Hematopoietic multipotent progenitor cell treated with erythropoietin and hydrocortisone succinate and interleukin-3 and kit ligand, for 8 days (in vitro differentiated cells): ENCODE data around the gene GPC5.
"Not testable (repeated sequence)": the region's sequence is repeated elsewhere in the genome, so short reads cannot be mapped to it uniquely, and the experiment has no call there.

Experiments
- DNase-seq: peaks from one replicate; pipeline ENCODE4 v3.0.0-alpha.2; 2015

GPC5 gene

GRCh38 chr13:92612892-92613291, 1214.5 kb downstream of the GPC5 start:
- DNase-seq: no peak

DNA sequence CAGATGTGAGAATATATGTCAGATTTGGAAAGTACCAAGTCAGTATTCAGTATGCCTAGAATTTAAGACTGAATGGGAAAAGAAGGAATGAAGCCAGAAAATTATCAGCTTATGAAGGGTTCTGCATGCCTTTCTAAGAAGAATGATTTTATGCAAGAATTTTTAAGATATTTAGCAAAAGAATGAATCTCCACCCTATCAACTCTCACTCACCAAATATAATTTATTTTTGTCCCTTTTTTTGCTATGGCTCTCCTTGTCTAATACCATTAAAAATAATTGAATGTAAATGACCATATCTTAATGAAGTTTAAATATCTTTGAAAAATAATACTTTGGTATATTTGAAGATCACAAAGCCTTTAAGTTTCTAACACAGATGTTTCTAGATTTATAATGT, 1215.5 kb downstream of the GPC5 start:
- no peak for DNase-seq

DNA sequence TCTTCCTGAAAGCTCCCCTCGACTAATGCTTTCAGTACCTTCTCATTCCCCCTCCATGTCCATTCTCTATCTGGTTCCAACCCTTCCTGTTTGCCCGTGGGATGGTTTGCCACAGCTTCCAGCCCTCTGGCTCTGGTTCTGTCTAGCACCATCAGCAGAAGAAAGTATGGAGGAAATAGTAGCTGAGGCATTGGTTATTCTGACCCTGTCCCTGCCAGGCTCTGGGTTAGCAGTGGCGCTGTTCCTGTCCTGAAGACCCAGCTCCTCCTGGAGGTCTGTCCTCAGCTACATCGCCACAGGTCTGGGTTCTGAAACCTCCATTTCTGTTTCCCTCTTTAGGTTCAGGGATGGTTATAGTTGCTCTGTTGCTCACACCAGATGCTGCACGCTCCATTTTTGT, 1223.6 kb downstream of the GPC5 start:
- DNase-seq: no peak

DNA sequence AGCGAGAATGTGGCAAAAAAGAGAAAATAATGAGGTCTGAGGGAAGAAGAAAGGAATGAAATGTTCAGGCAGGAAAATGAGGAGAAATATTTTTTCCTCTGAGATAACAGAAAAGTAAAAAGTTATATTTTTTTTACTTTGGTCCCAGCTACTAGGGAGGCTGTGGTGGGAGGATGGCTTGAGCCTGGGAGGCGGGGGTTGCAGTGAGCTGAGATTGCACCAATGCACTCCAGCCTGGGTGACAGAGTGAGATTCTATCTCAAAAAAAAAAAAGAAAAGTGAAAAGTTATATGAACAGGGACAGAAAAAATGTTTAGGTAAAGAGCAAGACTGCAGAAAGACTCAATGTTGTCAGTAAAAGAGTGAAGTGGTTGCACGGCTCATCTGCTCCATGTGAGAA, 1224.5 kb downstream of the GPC5 start:
- DNase-seq: no peak

DNA sequence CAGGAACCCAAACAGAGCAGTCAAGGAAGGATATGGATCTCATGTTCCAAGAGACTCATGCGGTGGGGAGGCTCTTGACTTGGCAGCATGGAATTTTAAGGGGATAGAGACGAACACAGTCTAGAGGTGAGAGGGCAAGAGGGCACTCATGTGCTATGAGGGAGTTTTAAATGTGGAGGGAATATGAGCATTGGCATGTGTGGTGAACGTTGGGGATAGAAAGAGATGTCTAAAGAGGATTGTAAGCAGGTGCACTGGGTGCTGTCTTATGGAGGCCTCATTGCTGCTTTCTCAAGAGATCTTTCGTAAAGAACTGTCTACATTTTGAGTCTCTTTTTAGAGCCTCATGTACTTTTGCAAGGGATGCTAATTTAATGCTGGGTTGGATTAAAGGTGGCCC, 1227.9 kb downstream of the GPC5 start:
- no peak for DNase-seq

DNA sequence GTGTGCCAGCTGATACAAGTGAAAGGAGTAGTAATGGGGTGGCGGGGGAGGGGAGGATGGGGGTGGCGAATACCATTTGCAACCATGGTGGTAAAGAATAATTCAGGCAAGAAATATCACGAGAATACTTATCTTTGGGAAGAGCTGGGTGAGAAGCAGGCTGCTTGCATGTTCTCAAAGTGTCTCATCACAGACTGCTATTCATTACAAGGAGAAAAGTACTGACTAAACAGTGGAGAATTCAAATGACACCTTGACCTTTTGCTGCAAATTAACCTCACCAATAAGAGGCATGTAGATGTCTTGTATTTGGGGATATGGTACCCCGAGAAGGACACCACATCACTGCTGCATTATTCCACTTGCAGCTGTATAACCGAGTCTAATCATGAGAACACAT, 1242.5 kb downstream of the GPC5 start:
- no peak for DNase-seq

- DNase-seq: no peak
Observed at GRCh38 chr13:92649140-92649813, 1250.9 kb downstream of the GPC5 start.

DNA sequence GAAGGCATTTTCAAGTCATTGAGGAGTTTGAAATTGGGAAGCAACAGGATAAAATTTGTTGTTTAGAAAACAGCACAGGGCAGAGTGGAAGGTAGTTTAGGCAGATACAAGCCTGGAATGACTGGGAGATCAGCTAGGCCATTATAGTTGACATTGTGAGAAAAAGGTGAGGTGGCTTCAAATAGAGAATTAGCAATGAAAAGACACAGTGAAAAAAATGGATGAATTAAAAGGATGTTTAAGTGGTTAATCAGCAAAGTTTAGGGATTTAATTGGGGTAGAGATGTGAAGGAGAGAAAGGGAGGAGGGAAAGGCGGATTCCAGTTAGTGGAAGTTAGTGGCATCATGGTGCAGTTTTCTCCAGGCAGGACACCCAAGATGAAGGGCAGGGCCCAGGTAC, 1257.7 kb downstream of the GPC5 start:
- no peak for DNase-seq

GRCh38 chr13:92656648-92657047, 1258.2 kb downstream of the GPC5 start:
- no peak for DNase-seq

GRCh38 chr13:92657565-92657964, 1259.1 kb downstream of the GPC5 start:
- no peak for DNase-seq

DNA sequence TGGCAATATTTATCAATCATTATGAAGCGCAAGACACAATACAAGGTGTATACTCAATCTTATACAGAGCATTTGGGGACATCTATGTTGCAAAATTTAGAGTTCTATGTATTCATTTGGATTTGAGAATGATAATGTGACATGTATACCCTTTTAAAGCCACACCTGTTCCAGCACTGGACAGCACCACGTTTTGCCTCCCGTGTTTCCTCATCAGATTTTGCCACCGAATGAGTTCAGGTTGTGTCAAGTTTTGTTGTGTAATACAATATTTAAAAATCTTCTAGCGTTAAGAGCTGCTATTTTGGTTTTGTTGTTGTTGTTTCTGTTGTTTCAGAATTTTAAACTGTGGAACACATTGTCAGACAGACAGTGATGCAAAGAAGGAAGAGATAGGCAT, 1259.9 kb downstream of the GPC5 start:
- no peak for DNase-seq

DNA sequence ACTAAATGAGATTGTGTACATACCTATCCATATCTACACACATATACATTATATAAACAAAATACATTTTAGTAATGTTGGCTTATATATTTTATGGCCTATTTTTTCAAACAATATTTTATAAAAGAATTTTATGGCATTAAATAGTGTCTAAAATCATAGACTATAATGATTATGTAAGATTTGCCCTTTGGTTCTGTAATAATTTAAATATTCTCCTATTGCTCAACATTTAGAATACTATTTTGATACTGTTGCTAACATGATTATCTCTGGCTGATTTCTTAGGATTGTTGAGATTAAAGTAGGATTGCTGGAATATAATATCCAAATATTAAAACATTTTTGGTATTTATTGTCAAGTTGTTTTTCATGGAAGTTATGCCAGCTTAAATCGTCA, 1263.0 kb downstream of the GPC5 start:
- DNase-seq: no peak

GRCh38 chr13:92668157-92668556, 1269.7 kb downstream of the GPC5 start:
- DNase-seq: no peak

DNA sequence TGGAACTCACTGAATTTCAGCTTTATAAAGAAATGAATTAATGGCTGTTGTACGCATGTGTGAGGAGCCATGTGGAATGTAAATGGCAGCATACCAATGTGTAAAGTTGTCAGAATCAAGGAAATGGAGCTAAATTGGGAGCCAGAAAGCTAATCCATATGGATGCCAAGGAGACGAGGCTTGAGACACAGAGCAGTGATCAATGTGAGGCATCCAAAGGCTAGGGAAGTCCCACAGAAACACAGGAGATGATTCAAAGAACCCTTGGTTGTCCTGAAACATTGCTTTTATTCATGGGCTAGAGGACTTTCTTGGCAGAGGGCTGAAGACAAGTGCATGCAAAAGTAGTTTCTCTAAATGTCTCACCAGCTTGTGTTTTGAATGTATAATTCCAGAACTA, 1271.7 kb downstream of the GPC5 start:
- DNase-seq: no peak

DNA sequence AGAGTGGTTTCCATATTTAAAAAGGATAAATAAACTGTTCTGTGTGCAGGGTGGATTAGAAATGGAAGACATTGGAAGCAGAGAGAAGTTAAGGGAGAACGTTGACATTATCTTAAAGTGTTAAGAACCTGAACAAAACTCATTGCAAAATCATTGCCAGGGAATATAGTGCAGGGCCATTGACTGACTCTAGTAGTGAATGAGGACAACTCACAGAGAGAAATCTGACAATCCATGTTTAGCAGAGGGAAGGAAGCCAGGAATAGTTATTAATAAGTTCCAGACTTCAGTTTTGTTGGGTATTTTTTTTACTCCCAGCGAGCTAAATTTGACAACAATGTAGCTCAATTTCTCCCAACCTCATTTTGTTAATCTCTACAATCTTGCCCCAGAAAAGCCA, 1273.4 kb downstream of the GPC5 start:
- no peak for DNase-seq

GRCh38 chr13:92676246-92676645, 1277.8 kb downstream of the GPC5 start:
- DNase-seq: no peak

DNA sequence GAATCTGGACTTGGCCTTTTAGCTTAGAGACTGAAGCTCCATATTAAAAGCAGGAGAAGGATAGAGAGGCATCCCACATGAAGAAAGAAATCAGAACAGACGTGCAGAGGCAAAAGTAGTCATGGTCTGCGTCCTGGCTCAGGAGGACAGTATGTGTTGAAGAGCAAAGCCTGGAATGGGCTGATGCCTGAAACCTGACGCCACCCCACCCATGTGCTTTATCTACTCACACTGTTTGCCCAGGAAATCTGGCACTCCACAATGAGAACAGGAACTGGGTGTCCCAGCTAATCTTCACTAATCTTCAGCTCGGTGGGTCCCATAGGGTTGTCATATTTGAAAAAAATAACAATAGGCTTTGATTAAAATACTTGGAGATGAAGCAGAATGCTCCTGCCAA, 1279.2 kb downstream of the GPC5 start:
- no peak for DNase-seq

DNA sequence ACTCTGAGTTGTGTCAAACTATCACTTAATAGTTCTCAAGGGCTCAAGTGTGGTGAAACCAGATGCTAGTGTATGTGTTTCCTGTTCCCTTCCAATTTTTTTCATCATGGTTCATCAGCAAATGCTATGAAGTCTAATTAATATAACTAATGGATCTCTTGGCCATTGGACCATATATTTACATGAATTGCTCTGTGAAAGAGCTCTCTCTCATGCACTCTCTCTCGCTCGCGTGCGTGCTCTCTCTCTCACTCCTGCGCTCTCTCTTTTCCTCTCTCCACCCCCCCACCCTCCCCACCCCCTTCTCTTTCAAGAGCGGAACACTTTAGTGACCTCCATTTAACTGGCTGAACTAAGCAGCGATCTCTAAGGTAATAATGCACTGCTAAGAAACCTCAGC, 1281.2 kb downstream of the GPC5 start:
- no peak for DNase-seq

DNA sequence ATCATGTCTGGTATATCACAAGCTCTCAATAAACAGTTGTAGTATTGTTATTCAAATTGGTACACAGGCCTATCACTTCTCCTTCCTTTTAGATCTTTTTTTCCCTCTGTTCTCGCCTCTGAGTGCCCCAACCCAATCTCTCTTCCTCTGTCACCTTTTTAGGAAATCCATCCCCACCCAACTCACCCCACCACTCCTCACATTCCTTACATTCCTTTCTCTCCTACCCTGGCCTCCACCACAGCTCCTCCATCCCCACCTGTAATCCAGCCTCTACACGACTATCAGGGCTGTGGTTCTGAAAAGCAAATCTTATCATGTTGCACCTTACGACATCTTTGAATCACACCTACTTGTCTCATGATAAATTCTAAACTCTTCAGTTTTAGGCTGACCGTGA, 1282.8 kb downstream of the GPC5 start:
- DNase-seq: no peak

DNA sequence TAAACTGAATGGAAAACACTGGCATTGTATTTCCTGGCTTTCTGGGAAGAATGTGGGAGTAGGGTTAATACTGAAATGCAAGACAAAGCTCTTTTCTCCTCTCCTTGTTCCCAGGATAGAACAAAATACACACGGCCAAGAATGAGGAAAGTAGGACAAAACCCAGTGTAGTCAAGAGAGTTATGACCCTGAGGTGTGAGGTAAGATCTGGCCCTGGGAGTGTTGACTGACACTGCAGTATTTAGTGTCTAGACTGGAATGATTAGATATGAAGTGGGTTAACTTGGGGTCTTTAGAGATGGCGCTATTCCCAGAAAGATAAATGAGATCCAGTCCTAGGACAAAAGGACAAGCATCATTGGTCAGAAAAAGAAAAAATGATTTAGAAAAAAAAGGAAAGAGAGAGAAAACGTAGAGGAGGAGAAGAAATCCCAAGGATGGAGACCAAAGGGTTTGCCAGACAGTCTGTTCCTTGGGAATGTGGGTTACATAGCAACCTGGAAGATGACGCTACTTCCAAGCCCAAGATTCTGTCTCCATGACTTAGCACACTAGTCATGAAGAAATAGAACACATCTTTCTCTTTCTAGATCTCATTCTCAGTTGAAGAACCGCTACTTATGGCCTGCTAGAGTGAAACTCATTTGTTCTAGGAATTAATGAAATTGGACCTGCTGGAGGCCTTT, 1284.6 kb downstream of the GPC5 start:
- no peak for DNase-seq

DNA sequence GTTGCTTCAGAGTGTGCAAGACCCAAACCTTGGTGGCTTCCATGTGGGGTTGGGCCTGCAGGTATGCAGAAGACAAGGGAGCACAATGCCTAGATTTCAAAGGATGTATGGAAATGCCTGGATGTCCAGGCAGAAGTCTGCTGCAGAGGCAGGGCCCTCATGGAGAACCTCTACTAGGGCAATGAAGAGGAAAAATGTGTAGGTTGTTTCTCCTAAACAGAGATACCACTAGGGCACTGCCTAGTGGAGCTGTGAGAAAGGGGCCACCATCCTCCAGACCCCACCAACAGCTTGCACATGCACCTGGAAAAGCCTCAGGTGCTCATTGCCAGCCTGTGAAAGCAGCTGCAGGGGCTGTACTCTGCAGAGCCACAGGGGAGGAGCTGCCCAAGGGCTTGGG, 1295.6 kb downstream of the GPC5 start:
- DNase-seq: no peak

GRCh38 chr13:92695827-92696226, 1297.4 kb downstream of the GPC5 start:
- not testable (repeated sequence) for DNase-seq

- DNase-seq: no peak
Observed at GRCh38 chr13:92716749-92717148, 1318.3 kb downstream of the GPC5 start.

- DNase-seq: no peak
Observed at GRCh38 chr13:92717857-92718256, 1319.4 kb downstream of the GPC5 start.

DNA sequence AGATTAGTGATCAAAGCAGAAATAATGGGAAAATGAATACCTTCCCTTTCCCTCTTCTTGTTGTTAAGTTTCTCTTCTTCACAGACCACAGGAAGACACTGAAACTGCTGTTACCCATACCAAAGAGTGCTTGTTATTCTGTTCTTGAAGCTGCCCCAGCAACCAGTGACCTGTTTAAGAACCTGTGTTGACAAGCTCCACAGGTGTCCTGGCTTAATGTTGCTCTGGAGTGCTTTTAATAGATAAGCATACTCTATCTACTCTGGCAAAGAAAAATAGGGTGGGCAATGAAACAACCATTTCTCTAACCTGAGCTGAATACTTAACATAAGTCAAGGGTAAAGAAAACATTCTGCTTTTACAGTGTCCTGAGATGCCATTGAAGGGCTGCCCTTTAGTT, 1321.4 kb downstream of the GPC5 start:
- no peak for DNase-seq
